Activated CD8-positive, alpha-beta memory T cell treated with anti-CD3 and anti-CD28 coated beads for 4 hours (primary cell): Measurements from ENCODE around the gene ATP4A.

Source experiments
- DNase-seq, 2 donors: peaks; one replicate each; pipeline ENCODE4 v3.0.0-alpha.2; 2020; ENCODE audit warnings: low read depth in 2 of 2

Gene ATP4A

DNA sequence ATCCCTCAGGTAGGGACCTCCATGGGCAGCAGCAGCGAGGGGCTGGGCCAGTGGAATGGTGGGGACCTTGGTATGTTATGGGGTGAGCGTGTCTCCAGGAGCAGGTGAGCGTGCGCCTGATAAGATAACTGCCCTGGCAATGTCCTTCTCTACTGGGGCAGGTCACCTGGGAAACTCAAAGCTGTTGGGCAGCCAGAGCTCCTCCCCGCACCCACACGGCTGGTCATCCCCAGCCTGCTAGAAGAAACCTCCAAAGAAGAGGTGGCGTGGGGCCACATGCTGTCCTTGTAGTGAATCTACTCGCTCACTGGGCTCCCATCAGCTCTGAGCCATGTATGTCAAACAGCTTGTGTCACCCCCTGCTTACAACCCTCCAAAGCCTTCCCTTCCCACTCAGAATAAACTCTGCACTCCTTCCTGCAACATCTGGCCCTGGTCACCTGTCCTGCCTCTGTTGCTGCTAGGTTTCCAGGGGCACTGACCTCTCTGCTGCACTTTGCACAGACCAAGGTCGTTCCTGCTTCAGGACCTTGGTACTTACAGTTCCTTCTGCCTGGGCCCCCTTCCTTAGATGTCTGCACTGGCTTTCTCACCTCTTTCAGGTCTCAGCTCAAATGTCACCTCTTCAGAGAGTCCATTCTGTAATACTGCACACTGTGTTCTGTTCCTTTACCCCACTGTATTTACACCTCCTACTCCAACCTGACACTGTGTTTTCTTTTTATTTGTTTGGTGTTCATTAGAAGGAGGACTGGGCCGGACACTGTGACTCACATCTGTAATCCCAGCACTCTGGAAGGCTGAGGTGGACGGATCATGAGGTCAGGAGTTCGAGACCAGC lies 1.8 kb upstream of the ATP4A start:
- no peak for DNase-seq

DNA sequence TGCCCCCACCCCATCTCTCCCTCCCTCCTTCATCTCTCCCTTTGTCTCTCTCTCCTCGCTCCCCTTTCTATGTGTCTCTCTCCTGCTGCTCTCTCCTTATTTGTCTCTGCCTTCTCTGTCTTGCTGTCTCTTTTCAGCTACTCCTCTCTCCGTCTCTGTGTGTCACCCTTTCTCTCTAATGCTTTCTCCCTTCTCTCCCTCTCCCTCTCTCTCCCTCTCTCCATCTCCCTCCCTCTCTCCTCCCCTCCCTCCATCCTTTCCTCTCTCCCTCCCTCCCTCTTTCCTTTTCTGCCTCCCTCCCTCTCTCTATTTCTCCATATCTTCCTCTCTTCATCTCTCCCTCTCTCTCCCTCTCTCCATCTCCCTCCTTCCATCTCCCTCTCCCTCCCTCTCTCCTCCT lies 682 bp downstream of the ATP4A start:
- DNase-seq = no peak

DNA sequence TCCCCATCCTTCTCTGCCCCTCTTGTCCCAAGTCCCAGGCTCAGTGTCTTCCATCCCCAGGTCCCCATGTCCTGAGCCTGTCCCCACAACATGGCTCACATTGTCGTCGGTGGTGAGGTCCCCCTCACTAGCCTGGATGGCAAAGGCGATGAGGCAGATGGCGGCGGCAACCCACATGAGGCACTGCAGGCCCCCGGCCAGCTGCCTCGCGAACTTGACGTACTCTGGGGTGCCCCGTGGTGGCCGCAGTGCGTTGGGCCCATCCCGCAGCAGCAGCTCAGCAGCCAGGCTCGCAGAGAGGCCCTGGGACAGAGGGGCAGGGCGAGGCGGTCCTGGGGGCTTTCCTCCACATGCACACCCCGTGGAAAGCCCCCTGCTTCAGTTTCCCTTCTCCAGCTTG lies 1.1 kb downstream of the ATP4A start:
- no peak for DNase-seq

DNA sequence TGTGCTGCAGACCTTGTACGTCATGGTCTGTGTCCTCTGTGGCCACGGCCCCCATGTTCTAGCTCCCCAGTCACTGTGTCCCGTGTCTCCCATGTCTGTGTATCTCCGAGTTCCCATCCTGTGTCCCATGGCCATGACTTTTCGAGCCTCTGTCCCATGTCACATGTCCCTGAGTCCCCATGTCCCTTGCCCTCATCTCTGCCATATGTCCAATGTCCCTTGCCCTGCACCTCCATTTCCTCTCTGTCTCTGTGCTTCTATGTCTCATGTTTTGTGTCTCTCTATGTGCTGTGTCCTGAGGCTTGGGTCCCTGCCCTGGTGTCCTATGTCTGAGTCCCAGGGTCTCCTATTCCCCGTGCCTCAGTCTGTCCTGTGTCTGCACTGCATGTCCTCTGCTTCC lies 2.0 kb downstream of the ATP4A start:
- no peak for DNase-seq

DNA sequence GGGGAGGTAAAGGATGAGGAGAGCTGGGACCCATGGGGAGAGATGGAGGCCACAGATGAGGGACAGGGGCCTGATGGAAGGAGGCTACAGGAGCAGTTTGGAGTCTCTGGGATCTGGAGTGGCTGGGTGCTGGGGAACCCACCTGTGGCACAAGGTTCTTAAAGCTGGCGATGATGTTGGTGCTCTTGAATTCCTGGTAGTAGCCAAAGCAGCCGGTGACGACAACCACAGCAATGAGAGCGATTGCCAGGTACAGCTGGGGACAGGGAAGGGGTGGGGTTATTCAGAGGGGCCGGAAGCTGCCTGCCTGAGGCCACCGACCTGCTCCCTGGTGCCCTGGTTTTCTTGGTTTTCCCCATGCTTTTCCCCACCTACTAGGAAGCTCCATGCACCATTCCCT lies 2.8 kb downstream of the ATP4A start:
- no peak for DNase-seq

DNA sequence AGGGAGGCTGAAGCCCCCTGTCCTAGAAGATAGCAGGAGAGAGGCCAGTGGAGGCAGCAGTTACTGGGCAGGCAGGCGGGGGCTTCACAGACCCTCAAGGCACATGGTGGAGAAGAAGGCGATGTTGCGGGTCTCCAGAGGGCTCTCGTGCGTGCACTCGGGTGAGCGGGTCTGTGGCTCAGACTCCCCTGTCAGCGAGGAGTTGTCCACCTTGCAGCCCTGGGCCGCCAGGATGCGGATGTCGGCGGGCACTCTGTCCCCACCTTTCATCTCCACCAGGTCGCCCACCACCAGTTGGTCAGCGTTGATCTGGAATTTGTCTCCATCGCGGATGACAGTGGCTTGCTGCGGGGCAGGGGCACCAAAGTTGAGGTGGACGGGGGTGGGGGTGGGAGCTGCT lies 3.2 kb downstream of the ATP4A start:
- DNase-seq = no peak

DNA sequence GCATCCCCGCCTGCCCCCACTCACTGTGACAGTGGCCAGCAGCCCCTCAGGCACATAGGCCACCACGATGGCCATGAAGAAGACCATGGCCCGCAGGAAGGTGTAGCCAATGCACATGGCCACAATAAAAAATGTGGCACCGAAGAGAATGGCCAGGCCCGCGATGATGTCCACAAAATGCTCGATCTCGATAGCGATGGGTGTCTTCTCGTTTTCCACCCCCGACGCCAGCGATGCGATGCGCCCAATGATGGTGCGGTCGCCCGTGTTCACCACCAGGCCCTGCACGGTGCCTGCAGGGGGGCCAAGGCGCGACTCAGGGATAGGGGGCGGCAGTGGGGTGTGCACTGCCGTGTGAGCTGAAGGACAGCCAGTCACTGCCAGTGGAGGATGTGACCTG lies 3.7 kb downstream of the ATP4A start:
- DNase-seq = no peak

DNA sequence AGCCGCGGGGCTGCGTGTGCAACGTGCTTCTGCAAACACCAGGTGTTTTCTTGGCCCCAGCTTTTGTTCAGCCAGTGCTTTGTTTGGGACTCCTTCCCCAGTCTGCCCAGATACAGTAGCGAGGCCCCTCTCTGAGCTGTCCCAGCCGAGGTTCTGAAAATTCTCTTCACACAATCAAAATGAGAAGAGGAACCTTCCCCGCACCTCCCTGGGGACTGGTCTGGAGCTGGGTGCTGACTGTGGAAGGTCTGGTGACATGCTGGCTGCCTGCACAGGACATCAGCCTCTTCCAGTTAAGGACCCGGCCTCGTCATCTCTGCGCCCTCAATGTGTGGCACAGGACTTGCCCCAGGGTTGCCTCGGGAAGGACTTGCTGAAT lies 4.2 kb downstream of the ATP4A start:
- DNase-seq = no peak

DNA sequence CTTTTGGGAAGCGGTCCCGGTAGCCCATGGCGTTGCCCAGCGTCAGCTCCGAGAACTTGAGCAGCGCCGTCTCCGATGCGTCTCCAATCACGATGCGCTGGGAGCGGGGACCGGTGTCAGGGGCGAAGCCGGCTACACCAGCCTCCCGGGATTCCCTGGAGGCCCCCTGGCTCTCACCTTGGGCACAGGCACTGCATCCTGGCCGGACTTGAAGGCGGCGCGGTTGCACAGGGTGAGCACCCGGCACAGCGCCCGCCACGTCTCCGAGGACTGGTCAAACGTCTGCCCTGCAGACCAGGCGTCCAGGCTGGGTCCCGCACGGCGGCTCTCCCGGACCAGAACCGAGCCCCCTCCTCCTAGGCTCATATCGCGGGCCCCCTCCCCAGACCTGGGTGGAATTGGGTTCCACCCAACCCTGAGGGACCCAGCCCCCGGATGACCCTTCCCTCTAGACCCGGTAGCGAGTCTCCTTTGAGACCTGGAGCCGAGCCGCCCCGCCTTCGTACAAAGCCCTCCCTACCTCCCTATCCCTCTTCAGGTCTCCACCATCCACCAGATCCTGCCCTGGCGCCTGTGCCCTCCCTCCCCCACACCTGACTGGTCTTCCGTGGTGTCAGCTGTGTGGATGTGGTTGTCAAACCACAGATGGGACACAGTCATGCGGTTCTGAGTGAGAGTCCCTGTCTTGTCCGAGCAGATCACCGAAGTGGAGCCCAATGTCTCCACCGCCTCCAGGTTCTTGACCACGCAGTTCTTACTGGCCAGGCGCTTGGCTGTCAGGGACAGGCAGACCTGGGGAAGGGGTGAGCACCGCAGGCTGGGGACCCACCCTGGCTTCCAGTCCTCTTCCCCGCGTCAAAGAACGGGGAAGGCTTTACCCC lies 4.8 kb downstream of the ATP4A start:
- DNase-seq = no peak

DNA sequence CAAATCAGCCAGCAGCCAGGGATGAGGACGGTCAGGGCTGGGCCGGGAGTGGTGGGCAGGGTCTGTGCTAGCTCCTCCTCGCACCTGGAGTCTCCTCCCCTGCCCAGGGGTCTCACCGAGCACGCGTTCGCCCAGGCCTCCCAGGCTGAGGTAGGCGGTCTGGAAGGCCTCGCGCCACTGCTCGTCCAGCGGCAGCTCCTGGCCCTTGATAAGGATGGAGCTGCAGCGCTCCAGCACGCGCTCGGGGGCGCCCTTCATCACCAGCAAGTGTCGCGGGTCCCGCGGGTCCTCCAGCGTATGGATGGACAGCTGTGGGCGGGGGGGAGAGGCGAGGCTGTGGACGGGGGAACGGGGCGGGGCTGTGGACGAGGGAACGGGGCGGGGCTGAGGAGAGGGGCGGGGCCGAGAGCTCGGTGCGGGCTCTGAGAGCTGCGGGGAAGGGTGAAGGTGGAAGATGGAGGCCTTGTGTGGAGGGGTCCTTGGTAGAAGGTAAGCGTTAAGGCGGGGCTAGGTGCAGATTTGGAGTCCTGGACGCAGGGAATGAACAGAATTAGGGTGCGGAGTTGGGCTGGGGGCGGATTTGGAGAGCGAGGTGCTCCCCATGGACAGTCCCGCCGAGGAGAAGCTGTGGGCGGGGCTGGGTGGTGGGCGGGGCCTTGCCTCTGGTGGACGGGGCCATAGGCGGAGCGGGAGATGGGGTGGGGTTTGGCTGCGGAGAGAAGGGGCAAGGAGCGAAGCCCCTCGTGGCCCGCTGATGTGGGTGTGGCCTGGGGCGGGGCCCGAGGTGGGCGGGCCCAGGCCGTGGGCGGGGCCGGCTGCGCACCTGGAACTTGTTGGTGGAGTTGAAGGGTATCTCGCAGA lies 5.7 kb downstream of the ATP4A start:
- DNase-seq = peak in 1 of 2 donors; percentile 13

DNA sequence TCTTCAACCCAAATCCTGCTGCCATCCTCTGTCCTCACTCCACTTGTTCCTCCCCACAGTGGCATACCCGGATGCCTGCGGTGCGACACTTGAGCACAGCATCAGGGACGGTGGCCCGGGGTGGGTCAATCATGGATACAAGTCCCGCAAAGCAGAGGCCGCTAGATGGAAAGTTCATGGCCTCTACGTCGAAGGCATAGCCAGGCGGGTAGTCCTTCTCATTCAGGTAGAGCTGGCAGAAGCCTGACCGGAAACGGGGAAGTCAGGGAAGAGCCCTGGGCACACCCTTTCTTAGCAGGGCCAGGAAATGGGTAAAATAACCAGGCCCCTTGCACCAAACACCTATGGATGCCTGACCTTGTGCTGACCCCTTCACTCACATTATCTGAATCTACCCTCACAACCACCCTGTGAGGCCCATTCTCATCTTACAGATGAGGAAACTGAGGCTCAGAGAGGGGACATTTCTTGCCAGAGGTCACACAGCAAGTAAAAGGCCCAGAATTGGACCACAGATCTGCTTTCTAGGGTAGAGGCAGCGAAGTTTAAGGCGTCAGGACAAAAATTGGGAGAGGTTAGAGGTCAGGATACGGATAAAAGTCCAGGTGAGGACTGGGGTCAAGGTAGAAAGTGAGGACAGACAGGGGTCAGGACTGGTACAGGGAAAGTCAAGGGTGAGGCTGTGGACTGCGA lies 6.5 kb downstream of the ATP4A start:
- no peak for DNase-seq

DNA sequence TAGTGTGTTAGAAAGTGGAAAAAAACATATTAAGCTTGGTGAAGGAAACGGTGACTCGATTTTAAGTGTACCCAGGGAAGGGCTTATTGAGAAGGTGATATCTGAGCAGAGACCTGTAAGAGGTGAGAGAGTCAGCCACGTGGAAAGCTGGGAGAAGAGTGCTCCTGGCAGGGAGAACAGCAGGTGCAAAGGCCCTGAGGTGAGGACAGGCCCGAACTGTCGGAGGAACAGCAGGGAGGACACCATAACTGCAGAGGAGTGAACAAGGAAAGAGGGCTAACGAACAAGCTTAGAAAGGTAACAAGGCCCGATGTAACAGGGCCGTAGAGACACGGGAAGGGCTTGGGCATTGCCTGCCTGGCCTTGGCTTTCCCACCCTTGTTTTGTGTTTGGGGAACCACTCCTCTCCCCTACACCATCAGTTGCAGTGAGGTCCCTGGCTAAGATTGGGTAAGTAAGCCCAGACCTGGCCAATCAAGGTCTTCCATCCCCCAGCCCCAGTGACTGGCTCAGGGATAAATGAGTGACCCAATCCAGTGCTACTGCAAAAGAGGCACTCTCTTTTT lies 7.3 kb downstream of the ATP4A start:
- no peak for DNase-seq

DNA sequence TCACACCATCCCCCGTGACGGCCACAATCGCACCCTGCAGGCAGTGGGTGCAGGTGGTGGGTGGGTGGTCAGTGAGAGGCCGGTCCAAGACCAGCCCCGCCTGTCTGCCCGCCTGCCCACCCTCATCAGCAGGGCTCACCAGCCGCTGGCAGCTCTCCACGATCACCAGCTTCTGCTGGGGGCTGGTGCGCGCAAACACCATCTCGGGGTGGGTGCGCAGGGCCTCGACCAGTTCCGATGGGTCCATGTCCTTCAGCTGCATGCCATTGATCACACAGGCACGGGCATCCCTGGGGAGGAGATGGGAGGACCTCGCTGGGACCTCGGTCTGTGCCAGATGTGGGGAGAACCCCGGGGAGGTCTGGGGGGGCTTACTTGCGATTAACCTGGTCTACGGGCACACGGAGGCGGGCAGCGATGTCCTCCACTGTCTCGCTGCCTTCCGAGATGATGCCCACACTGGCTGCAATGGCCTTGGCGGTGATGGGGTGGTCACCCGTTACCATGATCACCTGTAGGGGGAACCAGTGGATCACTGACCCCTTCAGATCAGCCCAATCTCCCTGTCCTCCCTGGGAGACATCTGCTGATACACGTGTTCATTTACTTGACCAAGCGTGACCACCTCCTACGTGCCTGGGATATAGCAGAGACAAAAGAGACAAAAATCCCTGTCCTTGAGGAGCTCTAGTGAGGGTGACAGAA lies 8.0 kb downstream of the ATP4A start:
- DNase-seq = no peak

DNA sequence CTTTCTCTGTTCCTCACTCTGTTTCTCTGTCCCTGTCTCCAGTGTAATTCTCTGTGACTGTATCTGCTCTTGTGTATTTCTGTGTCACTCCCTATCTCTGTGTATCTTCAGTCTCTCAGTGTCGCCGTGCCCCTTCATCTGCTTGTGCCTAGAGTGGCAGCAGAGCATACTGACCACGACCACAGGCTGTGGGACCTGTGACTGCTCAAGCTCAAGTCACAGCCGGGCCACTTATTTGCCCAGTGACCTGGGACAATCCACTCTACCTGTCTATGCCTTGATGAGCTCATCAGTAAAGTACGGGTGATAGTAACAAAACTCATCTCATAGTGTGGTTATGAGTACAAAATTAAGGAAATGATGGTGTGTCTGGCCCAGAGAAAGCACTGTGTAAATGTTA lies 9.4 kb downstream of the ATP4A start:
- DNase-seq = no peak

DNA sequence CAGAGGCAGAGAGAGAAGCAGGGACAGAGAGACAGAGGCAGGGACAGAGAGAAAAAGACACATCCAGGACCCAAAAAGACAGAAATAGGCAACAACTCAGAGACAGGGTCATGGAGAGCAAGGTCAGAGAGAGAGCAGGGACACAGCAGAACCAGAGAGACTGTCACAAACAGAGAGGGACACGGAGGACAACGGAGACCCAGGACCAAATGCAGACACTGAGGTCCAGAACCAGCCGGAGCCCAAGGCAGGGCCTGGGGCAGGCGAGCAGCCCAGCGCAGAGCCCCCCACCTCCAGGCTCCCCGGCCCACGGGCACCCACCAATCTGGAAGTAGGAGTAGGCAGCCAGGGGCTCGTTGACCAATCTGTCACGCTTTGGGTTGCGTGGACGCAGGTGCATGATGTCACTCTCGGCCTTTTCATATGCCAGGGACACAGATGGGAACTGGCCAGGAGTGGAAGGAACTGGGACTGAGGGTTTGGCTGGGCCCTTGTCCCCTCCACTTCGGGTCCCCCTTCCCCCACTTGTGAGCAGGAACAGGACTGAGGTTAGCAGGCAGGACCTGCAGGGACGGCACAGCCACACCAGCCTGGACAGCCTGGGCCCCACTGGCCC lies 10.0 kb downstream of the ATP4A start:
- no peak for DNase-seq

DNA sequence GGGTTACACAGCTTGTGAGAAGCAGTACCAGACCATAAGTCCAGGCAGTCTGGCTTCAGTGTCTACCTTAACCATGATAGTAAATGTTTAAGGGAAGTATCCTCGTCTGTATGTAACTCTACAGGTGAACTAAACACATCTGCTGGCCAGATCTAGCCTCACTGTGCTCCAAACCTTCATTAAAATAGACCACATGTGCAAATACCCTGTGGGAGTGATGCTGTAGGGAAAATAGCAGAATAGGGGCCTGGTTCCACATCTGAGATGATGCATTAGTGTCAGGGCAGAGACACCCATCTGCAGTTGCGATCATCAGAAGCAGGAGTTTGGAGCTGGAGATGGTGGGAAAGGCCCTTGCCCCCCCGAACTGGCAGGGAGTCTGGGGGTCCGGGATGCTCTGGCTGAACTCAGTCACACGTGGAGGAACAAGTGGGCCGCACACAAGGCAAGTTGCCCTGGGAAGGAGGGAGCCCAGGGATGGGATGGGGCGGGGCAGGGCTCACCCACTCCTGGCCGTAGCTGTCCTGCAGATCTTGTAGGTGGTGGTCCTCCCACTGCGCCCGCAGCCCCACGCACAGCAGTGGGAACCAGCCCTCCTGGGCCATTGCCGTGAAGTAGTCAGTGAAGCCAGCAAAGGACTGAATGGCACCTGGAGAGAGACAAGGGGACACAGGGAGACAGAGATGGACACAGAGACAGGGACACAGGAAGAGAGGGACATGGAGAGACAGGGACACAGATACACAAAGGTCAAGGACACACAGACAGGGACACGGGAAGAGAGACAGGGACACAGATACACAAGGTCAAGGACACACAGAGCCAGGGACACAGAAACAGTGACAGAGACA lies 10.7 kb downstream of the ATP4A start:
- DNase-seq = no peak

DNA sequence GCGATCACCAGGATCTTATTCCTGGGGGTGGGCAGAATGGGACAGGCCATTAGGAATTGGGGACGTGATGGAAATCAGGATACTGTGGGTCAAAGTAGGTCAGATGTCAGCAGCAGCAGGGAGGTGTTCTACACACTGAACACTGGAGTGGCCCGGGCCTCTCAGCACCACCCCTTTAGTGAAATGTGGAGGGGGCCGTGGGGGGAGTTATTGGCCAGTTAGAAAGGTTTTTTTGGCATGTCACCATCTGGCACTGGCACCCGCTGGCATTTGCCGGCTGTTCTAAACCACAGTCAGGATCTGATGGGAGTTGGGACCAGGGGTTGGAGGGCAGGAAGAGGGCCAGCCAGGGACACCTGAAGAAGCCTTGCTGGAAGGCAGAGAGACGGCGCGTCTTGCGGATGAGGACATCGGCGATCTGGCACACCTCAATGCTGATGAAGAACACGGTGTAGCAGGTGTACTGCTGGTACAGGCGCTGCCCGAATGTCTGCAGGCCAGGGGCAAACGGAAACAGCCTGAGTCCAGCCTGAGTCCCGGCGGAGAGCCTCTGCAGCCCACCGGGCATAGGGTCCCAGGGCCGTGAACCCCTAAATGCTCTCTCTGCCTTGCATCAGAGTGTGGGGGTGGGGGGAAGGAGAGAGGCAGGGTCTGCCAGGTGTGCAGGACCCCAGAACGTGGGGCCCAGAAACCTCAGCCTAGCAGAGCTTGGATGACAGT lies 12.2 kb downstream of the ATP4A start:
- no peak for DNase-seq

DNA sequence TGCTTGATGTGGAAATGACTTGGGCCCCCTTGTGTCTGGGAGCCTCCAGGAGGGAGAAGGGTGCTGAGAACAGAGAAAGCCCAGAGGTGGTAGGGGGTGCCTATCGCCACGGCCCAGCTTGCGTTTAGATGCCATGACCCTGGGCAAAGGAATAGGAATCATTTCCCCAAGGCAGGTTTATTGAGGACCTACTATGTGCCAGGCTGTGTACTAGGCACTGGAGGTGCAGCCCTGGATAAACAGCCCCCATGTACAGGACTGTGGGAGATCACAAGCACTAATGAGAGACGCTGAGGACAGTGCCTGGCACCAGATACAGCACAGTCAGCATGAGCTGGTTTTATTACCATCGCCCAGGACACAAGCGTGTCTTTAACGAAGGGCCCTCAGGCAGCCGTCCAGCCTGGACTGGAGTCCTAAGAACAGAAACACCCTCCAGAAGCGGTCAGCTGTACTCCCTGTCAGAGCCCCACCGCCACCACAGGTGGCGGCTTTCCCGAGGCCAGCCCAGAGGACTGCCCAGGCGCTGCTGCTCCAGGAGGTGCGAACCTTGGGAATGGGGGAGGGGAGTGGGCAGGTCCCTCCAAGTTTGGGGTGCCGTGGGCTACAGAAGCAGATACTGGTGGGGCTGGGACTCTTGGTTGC lies 13.5 kb downstream of the ATP4A start:
- DNase-seq = no peak
